SU-DHL-6 (cell line): ENCODE results near the gene PAGE1.

ENCODE experiments used
- CTCF ChIP-seq: fragments of 200-600 bp; sonication (generic); IDR thresholded peaks from one replicate; pipeline ENCODE4 v1.5.1; 2017; ENCODE audit warnings: antibody characterized with exemption, mild to moderate bottlenecking, low read length, moderate library complexity; ENCODE audit not compliant: insufficient read depth, poor library complexity, severe bottlenecking
- EZH2phosphoT487 ChIP-seq: fragments of 200-600 bp; sonication (generic), shearing (Covaris generic); conservative IDR thresholded peaks from 2 replicates; pipeline ENCODE4 v1.6.1; 2018; ENCODE audit warnings: mild to moderate bottlenecking, antibody characterized with exemption, low read length, moderate library complexity, mixed read lengths

GRCh38 chrX:49701933-49702332, 6.1 kb upstream of the PAGE1 start:
- TF ChIP-seq CTCF (no peak), EZH2phosphoT487 (no peak)
